PFSK-1 (cell line): ENCODE data around the gene KRTAP5-1.

Experiments used
- FOXP2 ChIP-seq: optimal IDR thresholded peaks from 2 replicates; pipeline ENCODE3; 2011; ENCODE audit warnings: borderline replicate concordance, control low read depth, inconsistent platforms; ENCODE audit not compliant: insufficient read depth; ENCODE audit errors: extremely low read length, extremely low read depth
- POLR2AphosphoS5 ChIP-seq: IDR thresholded peaks from 2 replicates; pipeline ENCODE4 v1.6.1; 2012; ENCODE audit warnings: low read depth, mild to moderate bottlenecking, control low read depth, low read length, moderate library complexity
- SIN3A ChIP-seq: IDR thresholded peaks from 2 replicates; pipeline ENCODE4 v1.6.1; 2012; ENCODE audit warnings: mild to moderate bottlenecking, low read length, moderate library complexity, borderline replicate concordance; ENCODE audit not compliant: insufficient read depth
- TAF1 ChIP-seq: IDR thresholded peaks from 2 replicates; pipeline ENCODE4 v1.6.1; 2012; ENCODE audit warnings: low read length, control low read depth, borderline replicate concordance; ENCODE audit not compliant: insufficient read depth
- TF ChIP-seq, protein P1 (sequence below), 2 experiments: IDR thresholded peaks; 2 replicates each; pipeline versions ENCODE4 v1.6.1 to v1.8.0; 2011 to 2012; ENCODE audit warnings: low read depth in 2 of 2, low read length in 2 of 2, control low read depth in 1 of 2, inconsistent platforms in 1 of 2, mild to moderate bottlenecking in 1 of 2, moderate library complexity in 1 of 2; ENCODE audit not compliant: insufficient read depth in 1 of 2

- TF ChIP-seq POLR2AphosphoS5 = no peak
- TF ChIP-seq, protein P1, sequence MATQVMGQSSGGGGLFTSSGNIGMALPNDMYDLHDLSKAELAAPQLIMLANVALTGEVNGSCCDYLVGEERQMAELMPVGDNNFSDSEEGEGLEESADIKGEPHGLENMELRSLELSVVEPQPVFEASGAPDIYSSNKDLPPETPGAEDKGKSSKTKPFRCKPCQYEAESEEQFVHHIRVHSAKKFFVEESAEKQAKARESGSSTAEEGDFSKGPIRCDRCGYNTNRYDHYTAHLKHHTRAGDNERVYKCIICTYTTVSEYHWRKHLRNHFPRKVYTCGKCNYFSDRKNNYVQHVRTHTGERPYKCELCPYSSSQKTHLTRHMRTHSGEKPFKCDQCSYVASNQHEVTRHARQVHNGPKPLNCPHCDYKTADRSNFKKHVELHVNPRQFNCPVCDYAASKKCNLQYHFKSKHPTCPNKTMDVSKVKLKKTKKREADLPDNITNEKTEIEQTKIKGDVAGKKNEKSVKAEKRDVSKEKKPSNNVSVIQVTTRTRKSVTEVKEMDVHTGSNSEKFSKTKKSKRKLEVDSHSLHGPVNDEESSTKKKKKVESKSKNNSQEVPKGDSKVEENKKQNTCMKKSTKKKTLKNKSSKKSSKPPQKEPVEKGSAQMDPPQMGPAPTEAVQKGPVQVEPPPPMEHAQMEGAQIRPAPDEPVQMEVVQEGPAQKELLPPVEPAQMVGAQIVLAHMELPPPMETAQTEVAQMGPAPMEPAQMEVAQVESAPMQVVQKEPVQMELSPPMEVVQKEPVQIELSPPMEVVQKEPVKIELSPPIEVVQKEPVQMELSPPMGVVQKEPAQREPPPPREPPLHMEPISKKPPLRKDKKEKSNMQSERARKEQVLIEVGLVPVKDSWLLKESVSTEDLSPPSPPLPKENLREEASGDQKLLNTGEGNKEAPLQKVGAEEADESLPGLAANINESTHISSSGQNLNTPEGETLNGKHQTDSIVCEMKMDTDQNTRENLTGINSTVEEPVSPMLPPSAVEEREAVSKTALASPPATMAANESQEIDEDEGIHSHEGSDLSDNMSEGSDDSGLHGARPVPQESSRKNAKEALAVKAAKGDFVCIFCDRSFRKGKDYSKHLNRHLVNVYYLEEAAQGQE (IDR thresholded peaks at IDR 0.05; ENCODE audit: insufficient read depth in 1 of 2, low read depth in 2 of 2, low read length in 2 of 2) = no peak
- no peak for TF ChIP-seq SIN3A
- TF ChIP-seq TAF1 = no peak
- no peak for TF ChIP-seq FOXP2
Observed at GRCh38 chr11:1586699-1587098, 1.6 kb upstream of the KRTAP5-1 start.
